K562 (cell line): Measurements from ENCODE around the gene USP49. TPM values are rescaled to one million over a fixed set of nuclear protein-coding genes. Genes with fewer than 3 reads are reported as not detected.

ENCODE experiments used
- FIP1L1 ChIP-seq: fragments of 200-400 bp; formaldehyde crosslinking; IDR thresholded peaks from 2 replicates; pipeline ENCODE4 v1.6.1; 2018; ENCODE audit warnings: mild to moderate bottlenecking, low read depth, low read length; ENCODE audit not compliant: poor library complexity, severe bottlenecking
- HOXB6 ChIP-seq: fragments of 250-450 bp; sonication (Bioruptor Pico); IDR thresholded peaks from 2 replicates; pipeline ENCODE4 v1.5.1; 2022; ENCODE audit warnings: mild to moderate bottlenecking, borderline replicate concordance
- KHSRP ChIP-seq: fragments of 450-650 bp; IDR thresholded peaks from 2 replicates; pipeline ENCODE4 v1.6.1; 2017
- PHF20 ChIP-seq: fragments of 450-650 bp; IDR thresholded peaks from 2 replicates; pipeline ENCODE4 v1.6.1; 2018; ENCODE audit not compliant: partially characterized antibody
- RBM25 ChIP-seq: fragments of 200-400 bp; formaldehyde crosslinking; IDR thresholded peaks from 2 replicates; pipeline ENCODE4 v1.6.1; 2018; ENCODE audit warnings: low read length, low read depth, moderate library complexity; ENCODE audit not compliant: severe bottlenecking
- ZNF133 ChIP-seq: fragments of 250-450 bp; sonication (Bioruptor Pico); IDR thresholded peaks from 2 replicates; pipeline ENCODE4 v1.4.0; 2020; ENCODE audit warnings: mild to moderate bottlenecking
- ZNF23 ChIP-seq: fragments of 250-450 bp; sonication (Bioruptor Pico); IDR thresholded peaks from 2 replicates; pipeline ENCODE4 v1.4.0; 2020; ENCODE audit warnings: mild to moderate bottlenecking
- ZNF408 ChIP-seq: fragments of 250-450 bp; sonication (Bioruptor Pico); IDR thresholded peaks from 2 replicates; pipeline ENCODE4 v1.4.0; 2020; ENCODE audit warnings: low read depth, mild to moderate bottlenecking, moderate library complexity
- polyA plus RNA-seq, 8 experiments: library from polyadenylated mRNA; depleted of rRNA in 4 of 8; stranded (reverse) in 5 of 8; unstranded in 3 of 8; fragments of >200 nt; fragmentation: Nextera tagmentation in 2 of 8; fragmentation: Illumina TruSeq in 1 of 8; extraction: Ambion mirVana in 2 of 8; extraction: Trizol in 1 of 8; gene quantifications; 2 replicates each; pipeline versions ENCODE4 v1.2.1 to v1.2.3, GENCODE V29; 2011 to 2014; ENCODE audit warnings: inconsistent platforms in 1 of 8, missing spikeins in 1 of 8
- total RNA-seq, 7 experiments: library from RNA; depleted of rRNA in 6 of 7; stranded (reverse); fragments of >200 nt in 6 of 7; fragmentation: Illumina TruSeq in 2 of 7; extraction: Trizol in 2 of 7; gene quantifications; 2 replicates each; pipeline versions ENCODE4 v1.2.1 to v1.2.3, GENCODE V29; 2011 to 2021; ENCODE audit warnings: low replicate concordance in 1 of 7
- TF ChIP-seq, protein P1 (sequence below), 2 experiments: fragments of 200-800 bp in 1 of 2; sonication (Bioruptor generic) in 1 of 2; sonication (generic) in 1 of 2; formaldehyde crosslinking in 1 of 2; IDR thresholded peaks in 1 of 2; conservative IDR thresholded peaks in 1 of 2; 2 replicates each; pipeline versions ENCODE4 v1.5.0 to v1.6.1; 2016 to 2020; ENCODE audit warnings: missing compliant biosample characterization in 1 of 2, missing genetic modification characterization in 1 of 2, missing genetic modification reagents in 1 of 2
- TF ChIP-seq, protein P2 (sequence below), 2 experiments: fragments of 450-650 bp in 1 of 2; sonication (generic) in 1 of 2; formaldehyde crosslinking in 1 of 2; IDR thresholded peaks; 2 replicates each; pipeline versions ENCODE4 v1.7.1 to v1.9.0; 2016 to 2022; ENCODE audit warnings: inconsistent platforms in 1 of 2, mild to moderate bottlenecking in 1 of 2, missing genetic modification reagents in 1 of 2
- TF ChIP-seq, protein P3 (sequence below), 3 experiments: IDR thresholded peaks in 2 of 3; conservative IDR thresholded peaks in 1 of 3; 2 replicates each; pipeline ENCODE4 v1.5.1; 2011 to 2012; ENCODE audit warnings: low read length in 3 of 3, mild to moderate bottlenecking in 3 of 3, control low read depth in 2 of 3, improper control_type of control experiment in 1 of 3, inconsistent platforms in 1 of 3, low read depth in 1 of 3, mixed read lengths in 1 of 3, moderate library complexity in 1 of 3; ENCODE audit not compliant: insufficient read depth in 2 of 3
- TF ChIP-seq, protein P4 (sequence below): fragments of 450-650 bp; formaldehyde crosslinking; IDR thresholded peaks from 2 replicates; pipeline ENCODE4 v1.4.0; 2020; ENCODE audit warnings: mild to moderate bottlenecking, moderate library complexity

USP49 gene
- total and polyA plus RNA-seq, 9 of the 15 experiments (the other 6 are each of a cell fraction or from before 2014, with no cell fraction given), result 1.0 to 9.9 (median 6.5) TPM

DNA sequence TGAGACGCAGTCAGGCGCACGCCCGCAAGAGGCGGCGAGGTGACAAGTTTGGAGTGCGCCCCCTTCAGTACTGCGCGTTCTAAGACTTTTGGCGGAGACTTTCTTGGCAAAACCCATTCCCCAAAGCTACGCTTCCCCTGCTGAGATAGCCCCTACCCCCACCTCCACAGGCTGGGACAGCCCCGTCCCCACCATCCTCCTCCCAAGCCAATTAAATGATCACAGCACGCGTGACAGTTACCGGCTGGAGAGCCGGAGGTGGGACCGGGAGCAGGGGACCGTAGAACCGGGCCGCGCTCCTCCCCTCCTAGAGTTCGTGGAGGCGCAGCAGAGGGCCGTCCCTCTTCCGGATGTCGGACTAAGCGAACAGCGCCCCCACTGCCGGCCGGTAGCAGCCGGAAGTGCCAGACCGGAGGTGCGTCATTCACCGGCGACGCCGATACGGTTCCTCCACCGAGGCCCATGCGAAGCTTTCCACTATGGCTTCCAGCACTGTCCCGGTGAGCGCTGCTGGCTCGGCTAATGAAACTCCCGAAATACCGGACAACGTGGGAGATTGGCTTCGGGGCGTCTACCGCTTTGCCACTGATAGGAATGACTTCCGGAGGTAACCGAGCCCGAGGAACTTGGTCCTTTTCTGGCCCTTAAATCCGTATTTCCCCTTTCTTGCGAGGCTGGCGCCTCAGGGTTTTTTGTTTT lies 107.8 kb downstream of the USP49 start, which contains the start of gene TOMM6 (continued):
- TF ChIP-seq, protein P1, sequence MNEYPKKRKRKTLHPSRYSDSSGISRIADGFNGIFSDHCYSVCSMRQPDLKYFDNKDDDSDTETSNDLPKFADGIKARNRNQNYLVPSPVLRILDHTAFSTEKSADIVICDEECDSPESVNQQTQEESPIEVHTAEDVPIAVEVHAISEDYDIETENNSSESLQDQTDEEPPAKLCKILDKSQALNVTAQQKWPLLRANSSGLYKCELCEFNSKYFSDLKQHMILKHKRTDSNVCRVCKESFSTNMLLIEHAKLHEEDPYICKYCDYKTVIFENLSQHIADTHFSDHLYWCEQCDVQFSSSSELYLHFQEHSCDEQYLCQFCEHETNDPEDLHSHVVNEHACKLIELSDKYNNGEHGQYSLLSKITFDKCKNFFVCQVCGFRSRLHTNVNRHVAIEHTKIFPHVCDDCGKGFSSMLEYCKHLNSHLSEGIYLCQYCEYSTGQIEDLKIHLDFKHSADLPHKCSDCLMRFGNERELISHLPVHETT (CRISPR knock-in tag; conservative IDR thresholded peaks at IDR 0.05 in 1 of 2, IDR thresholded peaks at IDR 0.05 in 1 of 2), result peak in 1 of 2 experiments; percentile 97; a peak in 2 of 4 replicates
- TF ChIP-seq, protein P2, sequence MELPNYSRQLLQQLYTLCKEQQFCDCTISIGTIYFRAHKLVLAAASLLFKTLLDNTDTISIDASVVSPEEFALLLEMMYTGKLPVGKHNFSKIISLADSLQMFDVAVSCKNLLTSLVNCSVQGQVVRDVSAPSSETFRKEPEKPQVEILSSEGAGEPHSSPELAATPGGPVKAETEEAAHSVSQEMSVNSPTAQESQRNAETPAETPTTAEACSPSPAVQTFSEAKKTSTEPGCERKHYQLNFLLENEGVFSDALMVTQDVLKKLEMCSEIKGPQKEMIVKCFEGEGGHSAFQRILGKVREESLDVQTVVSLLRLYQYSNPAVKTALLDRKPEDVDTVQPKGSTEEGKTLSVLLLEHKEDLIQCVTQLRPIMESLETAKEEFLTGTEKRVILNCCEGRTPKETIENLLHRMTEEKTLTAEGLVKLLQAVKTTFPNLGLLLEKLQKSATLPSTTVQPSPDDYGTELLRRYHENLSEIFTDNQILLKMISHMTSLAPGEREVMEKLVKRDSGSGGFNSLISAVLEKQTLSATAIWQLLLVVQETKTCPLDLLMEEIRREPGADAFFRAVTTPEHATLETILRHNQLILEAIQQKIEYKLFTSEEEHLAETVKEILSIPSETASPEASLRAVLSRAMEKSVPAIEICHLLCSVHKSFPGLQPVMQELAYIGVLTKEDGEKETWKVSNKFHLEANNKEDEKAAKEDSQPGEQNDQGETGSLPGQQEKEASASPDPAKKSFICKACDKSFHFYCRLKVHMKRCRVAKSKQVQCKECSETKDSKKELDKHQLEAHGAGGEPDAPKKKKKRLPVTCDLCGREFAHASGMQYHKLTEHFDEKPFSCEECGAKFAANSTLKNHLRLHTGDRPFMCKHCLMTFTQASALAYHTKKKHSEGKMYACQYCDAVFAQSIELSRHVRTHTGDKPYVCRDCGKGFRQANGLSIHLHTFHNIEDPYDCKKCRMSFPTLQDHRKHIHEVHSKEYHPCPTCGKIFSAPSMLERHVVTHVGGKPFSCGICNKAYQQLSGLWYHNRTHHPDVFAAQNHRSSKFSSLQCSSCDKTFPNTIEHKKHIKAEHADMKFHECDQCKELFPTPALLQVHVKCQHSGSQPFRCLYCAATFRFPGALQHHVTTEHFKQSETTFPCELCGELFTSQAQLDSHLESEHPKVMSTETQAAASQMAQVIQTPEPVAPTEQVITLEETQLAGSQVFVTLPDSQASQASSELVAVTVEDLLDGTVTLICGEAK (IDR thresholded peaks at IDR 0.05), result peak; percentile 98
- TF ChIP-seq, protein P2 (CRISPR knock-in tag; IDR thresholded peaks at IDR 0.05), result no peak
- TF ChIP-seq PHF20 (peak; percentile 93), ZNF133 (CRISPR knock-in tag) (no peak), FIP1L1 (peak; percentile 90), ZNF408 (CRISPR knock-in tag) (no peak), KHSRP (peak; percentile 49; the same call in 1 of the 2 replicates), RBM25 (no peak), ZNF23 (CRISPR knock-in tag) (no peak), HOXB6 (CRISPR knock-in tag) (no peak)
- TF ChIP-seq, protein P3, sequence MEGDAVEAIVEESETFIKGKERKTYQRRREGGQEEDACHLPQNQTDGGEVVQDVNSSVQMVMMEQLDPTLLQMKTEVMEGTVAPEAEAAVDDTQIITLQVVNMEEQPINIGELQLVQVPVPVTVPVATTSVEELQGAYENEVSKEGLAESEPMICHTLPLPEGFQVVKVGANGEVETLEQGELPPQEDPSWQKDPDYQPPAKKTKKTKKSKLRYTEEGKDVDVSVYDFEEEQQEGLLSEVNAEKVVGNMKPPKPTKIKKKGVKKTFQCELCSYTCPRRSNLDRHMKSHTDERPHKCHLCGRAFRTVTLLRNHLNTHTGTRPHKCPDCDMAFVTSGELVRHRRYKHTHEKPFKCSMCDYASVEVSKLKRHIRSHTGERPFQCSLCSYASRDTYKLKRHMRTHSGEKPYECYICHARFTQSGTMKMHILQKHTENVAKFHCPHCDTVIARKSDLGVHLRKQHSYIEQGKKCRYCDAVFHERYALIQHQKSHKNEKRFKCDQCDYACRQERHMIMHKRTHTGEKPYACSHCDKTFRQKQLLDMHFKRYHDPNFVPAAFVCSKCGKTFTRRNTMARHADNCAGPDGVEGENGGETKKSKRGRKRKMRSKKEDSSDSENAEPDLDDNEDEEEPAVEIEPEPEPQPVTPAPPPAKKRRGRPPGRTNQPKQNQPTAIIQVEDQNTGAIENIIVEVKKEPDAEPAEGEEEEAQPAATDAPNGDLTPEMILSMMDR (IDR thresholded peaks at IDR 0.05 in 2 of 3, conservative IDR thresholded peaks at IDR 0.05 in 1 of 3; ENCODE audit: insufficient read depth in 2 of 3, low read depth in 1 of 3, low read length in 3 of 3), result peak; percentile 96 to 97 (median 97)
- TF ChIP-seq, protein P4, sequence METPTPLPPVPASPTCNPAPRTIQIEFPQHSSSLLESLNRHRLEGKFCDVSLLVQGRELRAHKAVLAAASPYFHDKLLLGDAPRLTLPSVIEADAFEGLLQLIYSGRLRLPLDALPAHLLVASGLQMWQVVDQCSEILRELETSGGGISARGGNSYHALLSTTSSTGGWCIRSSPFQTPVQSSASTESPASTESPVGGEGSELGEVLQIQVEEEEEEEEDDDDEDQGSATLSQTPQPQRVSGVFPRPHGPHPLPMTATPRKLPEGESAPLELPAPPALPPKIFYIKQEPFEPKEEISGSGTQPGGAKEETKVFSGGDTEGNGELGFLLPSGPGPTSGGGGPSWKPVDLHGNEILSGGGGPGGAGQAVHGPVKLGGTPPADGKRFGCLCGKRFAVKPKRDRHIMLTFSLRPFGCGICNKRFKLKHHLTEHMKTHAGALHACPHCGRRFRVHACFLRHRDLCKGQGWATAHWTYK (CRISPR knock-in tag), result peak; percentile 74; the same call in 1 of the 2 replicates
